GM21381 (cell line): ENCODE measurements around the gene PRIM2.
A peak's percentile ranks its signal among the peaks of the same experiment; 100 is the strongest.
"Not testable (repeated sequence)": the region's sequence is repeated elsewhere in the genome, so short reads cannot be mapped to it uniquely, and the experiment has no call there.

Source experiments
- ATAC-seq: cut with Tn5 transposase; IDR thresholded peaks from one replicate; pipeline ENCODE4 v1.9.1; 2021; ENCODE audit warnings: mild to moderate bottlenecking, moderate library complexity; ENCODE audit not compliant: unreplicated experiment

The PRIM2 gene

DNA sequence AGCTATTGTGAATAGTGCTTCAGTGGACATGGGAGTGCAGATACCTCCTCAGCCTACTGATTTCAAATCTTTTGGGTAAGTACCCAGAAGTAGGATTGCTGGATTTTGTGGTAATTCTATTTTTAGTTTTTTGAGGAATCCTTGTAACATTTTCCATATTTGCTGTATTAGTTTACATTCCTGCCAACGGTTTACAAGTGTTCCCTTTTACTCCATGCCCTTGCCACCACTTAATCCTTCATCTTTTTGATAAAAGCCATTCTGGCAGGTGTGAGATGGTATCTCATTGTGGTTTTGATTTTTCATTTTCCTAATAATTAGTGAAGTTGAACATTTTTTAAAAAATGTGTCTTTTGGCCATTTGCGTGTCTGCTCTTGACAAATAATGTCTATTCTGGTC, 125.8 kb downstream of the PRIM2 start:
- not testable (repeated sequence) for ATAC-seq

- not testable (repeated sequence) for ATAC-seq
These were observed 127.4 kb downstream of the PRIM2 start for GRCh38 chr6:57444787-57445186.

DNA sequence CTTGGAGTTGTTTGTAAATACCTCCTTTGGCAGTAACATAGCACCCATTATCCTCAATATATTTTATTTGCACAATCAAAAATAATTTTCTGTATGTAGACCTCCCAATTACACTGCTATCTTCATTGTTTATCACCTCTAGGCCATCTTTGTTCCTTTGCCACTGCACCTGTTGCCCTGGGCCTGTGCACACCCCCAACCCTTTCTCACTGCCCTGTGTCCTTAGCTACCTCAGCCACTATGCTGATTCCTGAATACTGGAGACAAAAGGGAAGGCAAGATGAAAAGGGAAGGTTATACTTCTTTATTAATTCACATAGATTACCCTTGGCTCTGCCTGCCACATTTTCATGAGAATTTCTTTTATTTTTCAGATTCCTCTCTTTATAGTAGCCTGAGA, 127.9 kb downstream of the PRIM2 start:
- peak; percentile 25 for ATAC-seq

- peak; percentile 57 for ATAC-seq
These were observed 128.5 kb downstream of the PRIM2 start for GRCh38 chr6:57445790-57446468.

GRCh38 chr6:57449496-57450066, 132.2 kb downstream of the PRIM2 start:
- not testable (repeated sequence) for ATAC-seq

DNA sequence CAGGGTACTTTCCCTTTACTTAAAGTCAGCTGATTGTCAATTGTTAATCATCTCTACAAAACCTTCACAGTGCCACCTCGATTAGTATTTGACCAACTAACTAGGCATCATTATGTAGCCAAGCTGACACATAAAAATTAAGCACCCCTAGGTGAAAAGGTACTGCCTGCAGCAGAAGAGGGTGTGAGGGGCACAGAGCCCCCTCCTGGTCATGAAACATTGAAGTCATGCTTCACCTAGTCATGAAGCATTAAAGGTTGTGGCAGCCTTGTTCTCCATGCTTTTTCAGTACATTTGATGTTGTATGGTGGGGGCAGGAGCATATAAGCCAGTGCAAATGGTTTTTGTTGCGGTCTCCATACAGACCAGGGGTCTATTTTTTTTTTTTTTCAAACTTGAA, 142.4 kb downstream of the PRIM2 start:
- not testable (repeated sequence) for ATAC-seq

DNA sequence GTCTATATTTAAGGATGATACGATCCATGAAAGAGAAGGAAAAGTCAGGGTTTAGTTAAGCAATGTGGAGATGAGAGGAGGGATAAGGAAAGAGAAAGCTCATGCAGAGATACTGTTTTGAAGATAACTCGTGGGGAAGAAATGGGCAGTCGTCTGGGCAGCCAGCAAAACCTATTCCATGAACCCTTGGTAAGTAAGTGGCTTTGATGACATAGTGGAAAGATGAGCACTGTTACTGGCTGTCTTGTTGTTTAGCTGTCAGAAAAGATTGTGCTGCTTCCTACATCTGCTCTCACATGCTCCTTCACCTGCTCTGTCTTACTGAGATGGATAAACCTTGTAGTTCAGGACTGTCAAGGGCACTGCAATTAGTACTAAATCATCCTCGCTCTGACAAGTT, 143.6 kb downstream of the PRIM2 start:
- not testable (repeated sequence) for ATAC-seq

- ATAC-seq, result not testable (repeated sequence)
These were observed 146.4 kb downstream of the PRIM2 start for GRCh38 chr6:57463809-57464208.

DNA sequence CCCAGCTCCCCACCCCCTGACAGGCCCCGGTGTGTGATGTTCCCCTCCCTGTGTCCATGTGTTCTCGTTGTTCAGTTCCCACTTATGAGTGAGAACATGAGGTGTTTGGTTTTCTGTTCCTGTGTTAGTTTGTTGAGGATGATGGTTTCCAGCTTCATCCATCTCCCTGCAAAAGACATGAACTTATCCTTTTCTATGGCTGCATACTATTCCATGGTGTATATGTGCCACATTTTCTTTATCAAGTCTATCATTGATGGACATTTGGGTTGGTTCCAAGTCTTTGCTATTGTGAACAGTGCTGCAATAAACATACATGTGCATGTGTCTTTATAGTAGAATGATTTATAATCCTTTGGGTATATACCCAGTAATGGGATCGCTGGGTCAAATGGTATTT, 148.5 kb downstream of the PRIM2 start:
- ATAC-seq, result not testable (repeated sequence)

DNA sequence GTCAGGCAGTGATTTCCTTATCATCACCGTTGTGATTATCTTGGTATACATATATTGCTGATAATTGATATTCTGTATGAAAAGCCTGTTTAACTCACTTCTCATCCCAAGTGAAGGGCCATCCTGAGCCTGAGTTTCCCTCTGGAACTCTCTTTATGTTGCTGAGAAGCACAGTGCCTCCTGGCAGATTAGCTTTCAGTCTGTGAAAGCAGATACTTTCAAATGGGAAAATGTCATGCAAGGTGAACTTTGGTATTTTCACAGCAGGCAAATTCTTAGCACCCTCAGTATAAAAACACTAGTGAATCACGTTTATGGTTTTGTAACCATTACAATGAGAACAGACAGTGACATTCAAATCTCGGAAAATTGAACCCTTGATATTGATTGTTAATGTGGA, 151.6 kb downstream of the PRIM2 start:
- no peak for ATAC-seq

GRCh38 chr6:57470148-57470547, 152.7 kb downstream of the PRIM2 start:
- ATAC-seq, result not testable (repeated sequence)

- ATAC-seq, result not testable (repeated sequence)
These were observed 154.0 kb downstream of the PRIM2 start for GRCh38 chr6:57471314-57471864.

DNA sequence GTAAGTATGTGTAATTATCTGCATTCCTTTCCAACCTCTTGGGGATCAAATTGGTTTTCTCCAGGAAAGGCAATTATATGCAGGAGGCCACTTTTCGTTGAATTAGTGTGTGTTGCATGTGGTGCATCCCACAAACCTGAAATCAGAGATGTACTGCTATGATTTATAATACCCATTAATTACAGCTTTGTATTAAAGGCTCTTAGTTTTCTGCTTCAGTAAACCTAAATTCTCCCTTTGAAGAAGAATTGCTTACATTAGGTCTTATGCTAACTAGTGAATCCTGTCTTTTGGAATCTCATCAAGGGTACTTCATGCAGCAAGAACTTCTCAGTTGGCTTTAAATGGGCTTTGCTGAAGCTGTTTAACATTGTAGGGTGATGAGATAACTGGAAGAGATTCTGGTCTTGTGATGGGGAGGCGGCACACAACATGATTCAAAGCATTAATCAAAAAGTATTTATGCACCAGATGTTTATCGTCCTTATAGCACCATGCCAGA, 155.5 kb downstream of the PRIM2 start:
- ATAC-seq, result not testable (repeated sequence)

DNA sequence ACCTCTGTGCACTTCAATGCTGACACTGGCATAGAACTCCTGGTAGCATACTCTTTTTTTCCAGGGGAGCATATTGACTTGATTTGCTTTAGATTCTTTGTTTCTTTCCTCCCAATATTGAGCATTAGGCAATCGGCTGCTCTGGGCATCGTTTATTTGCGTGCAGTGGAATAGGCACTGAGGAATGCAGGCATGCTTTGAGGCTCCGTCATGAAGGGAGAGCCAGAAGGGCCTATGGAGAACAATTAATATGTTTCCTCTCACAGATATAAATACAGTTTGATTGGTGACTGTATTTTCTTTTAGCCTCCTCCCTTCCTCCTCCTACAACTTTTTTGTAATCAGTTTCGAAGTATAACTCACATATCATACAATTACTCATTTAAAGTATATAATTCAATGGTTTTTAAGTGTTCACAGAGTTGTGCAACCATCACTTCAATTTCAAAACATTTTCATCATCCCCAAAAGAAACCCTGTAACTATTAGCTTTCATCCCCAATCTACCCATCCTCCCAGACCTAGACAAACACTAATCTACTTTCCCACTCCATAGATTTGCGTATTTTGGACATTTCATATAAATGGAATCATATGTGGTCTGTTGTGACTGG, 157.5 kb downstream of the PRIM2 start:
- ATAC-seq, result not testable (repeated sequence)

DNA sequence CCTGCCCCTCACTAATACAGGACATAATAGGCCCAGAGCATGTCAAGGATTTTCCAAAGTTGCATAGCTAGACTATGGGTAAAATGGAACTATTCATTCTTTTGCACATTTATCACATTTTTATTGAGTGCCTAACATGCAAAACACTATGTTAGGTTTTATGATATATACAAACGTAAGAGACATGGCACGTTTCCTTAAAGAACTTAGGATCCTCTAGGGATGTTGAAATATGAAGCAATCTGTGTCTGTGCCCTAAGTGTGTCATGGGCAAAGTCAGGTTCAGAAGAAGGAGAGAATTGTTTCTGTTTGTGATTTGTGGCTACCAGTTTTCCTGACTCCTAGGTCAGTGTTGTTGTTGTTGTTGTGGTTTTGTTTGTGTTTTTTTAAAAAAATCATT, 158.2 kb downstream of the PRIM2 start:
- not testable (repeated sequence) for ATAC-seq

DNA sequence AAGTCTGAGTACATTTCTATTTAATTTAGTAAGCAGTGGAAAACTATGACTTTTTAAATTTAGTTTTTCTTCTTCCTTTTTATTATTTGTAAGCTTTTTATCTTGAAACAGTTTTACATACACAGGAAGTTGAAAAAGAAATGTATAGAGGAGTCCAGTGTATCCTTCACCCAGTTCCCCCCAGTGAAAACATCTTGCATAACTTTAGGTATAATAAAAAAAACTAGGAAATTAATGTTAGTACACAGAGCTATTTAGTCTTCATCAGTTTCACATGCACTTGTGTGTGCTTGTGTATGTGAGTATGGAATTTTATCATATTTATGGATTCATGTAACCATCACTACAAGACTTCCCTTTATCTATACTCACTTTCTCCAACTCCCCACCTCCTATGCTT, 162.8 kb downstream of the PRIM2 start:
- not testable (repeated sequence) for ATAC-seq

DNA sequence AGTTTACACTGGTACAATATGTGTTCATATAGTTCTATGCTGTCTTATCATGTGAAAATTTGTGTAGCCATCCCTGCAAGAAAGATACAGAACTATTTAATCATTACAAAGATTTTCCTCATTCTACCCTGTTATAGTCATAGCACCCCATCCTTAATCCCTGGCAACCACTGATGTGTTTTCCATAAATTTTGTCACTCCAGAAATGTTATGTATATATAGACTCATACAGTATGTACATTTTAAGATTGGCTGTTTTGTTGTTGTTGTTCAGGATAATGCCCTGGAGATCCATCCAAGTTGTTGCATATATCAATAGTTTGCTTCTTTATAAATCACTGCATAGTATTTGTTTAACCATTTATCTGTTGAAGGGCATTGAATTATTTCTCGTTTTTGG, 163.7 kb downstream of the PRIM2 start:
- ATAC-seq, result not testable (repeated sequence)

DNA sequence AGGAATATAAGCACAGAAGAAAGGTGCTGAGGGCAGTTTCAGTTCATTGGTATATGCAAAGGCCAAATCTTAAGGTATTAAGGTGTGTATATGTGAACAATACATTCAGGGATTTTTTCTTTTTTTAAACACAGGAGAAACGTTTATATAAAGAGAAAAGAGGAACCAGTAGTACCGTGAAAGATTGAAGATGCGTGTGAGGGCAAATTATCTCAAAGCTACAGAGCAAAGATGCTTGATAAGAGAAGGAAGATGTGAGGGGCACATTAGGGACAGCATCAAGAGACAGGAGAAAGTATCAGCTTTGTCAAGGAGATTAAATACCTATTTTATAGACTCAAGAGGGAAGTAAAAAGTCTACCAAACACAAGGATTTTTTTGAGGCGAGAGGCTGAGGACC, 165.0 kb downstream of the PRIM2 start:
- not testable (repeated sequence) for ATAC-seq

GRCh38 chr6:57486494-57487081, 169.2 kb downstream of the PRIM2 start:
- not testable (repeated sequence) for ATAC-seq

GRCh38 chr6:57488551-57488950, 171.1 kb downstream of the PRIM2 start:
- not testable (repeated sequence) for ATAC-seq

DNA sequence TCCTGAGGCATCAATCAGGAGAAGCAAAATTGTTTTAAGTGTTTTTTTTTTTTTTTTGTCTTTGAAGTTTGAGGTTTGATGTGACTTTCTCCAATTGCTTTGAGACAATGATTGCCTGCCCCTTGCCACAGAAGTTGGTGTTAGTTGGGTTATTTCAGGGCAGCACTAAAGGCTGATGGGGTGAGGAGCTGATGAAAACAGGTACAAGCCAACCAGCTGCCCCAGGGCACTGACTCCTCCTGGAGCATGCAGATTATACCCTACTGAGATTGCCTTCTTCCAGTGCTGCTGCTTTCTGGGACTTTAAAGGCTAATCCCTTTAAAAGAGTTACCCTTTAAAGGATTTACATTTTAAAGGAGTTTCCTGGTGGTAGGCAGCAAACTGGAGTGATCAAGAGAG, 172.5 kb downstream of the PRIM2 start:
- ATAC-seq, result not testable (repeated sequence)
